Loucy (cell line): Measurements from ENCODE around the gene HOMEZ.

Experiments used
- CTCF ChIP-seq: fragments of 200-600 bp; sonication (generic); conservative IDR thresholded peaks from 2 replicates; pipeline ENCODE4 v1.5.1; 2014; ENCODE audit warnings: mild to moderate bottlenecking, antibody characterized with exemption, low read length
- EZH2phosphoT487 ChIP-seq: fragments of 200-600 bp; IDR thresholded peaks from 2 replicates; pipeline ENCODE4 v1.6.1; 2018; ENCODE audit warnings: antibody characterized with exemption, mild to moderate bottlenecking, moderate library complexity, borderline replicate concordance

GRCh38 chr14:23281247-23281646 lies 4.7 kb downstream of the HOMEZ start:
- TF ChIP-seq EZH2phosphoT487 (no peak), CTCF (no peak)
